ENCODE measurements around the gene LRRFIP2.
"Not testable (repeated sequence)": the region's sequence is repeated elsewhere in the genome, so short reads cannot be mapped to it uniquely, and the experiment has no call there.

The LRRFIP2 gene

GRCh38 chr3:37042712-37043111 lies 131.7 kb downstream of the LRRFIP2 start:
- DNase-seq (ENCODE audit: low read depth, low spot score); H3K4me3 ChIP-seq (ENCODE audit: low read length): not testable (repeated sequence)

GRCh38 chr3:37041546-37042195 lies 132.7 kb downstream of the LRRFIP2 start:
- no peak for DNase-seq (ENCODE audit: low read depth, low spot score)
- no peak overlapping the region for H3K4me3 ChIP-seq (ENCODE audit: low read length)

GRCh38 chr3:37040231-37040630 lies 134.2 kb downstream of the LRRFIP2 start:
- DNase-seq (ENCODE audit: low read depth, low spot score), result no peak
- no peak overlapping the region for H3K4me3 ChIP-seq (ENCODE audit: low read length)

GRCh38 chr3:37039161-37039846 lies 135.1 kb downstream of the LRRFIP2 start:
- H3K4me3 ChIP-seq (ENCODE audit: low read length), result no peak overlapping the region

GRCh38 chr3:37037352-37037751 lies 137.0 kb downstream of the LRRFIP2 start:
- DNase-seq (ENCODE audit: low read depth, low spot score), result no peak
- H3K4me3 ChIP-seq (ENCODE audit: low read length), result no peak overlapping the region

More at GRCh38 chr3:37039161-37039846, 135.1 kb downstream of the LRRFIP2 start:
- DNase-seq (ENCODE audit: low read depth, low spot score), result no peak

- H3K4me3 ChIP-seq (ENCODE audit: low read length), result no peak overlapping the region
- no peak for DNase-seq (ENCODE audit: low read depth, low spot score)
Measured at GRCh38 chr3:37032961-37033360, 141.4 kb downstream of the LRRFIP2 start.

GRCh38 chr3:37031096-37031682 lies 143.2 kb downstream of the LRRFIP2 start:
- no peak for DNase-seq (ENCODE audit: low read depth, low spot score)
- no peak overlapping the region for H3K4me3 ChIP-seq (ENCODE audit: low read length)

- no peak overlapping the region for H3K4me3 ChIP-seq (ENCODE audit: low read length)
- DNase-seq (ENCODE audit: low read depth, low spot score), result no peak
Measured at GRCh38 chr3:37030588-37030987, 143.8 kb downstream of the LRRFIP2 start.

- DNase-seq (ENCODE audit: low read depth, low spot score), result no peak
- no peak overlapping the region for H3K4me3 ChIP-seq (ENCODE audit: low read length)
Measured at GRCh38 chr3:37029516-37030163, 144.7 kb downstream of the LRRFIP2 start.

- no peak for DNase-seq (ENCODE audit: low read depth, low spot score)
- no peak overlapping the region for H3K4me3 ChIP-seq (ENCODE audit: low read length)
Measured at GRCh38 chr3:37029111-37029510, 145.3 kb downstream of the LRRFIP2 start.

- H3K4me3 ChIP-seq (ENCODE audit: low read length), result no peak overlapping the region
- DNase-seq (ENCODE audit: low read depth, low spot score), result peak; percentile 10
Measured at GRCh38 chr3:37028329-37028728, 146.1 kb downstream of the LRRFIP2 start.

- no peak overlapping the region for H3K4me3 ChIP-seq (ENCODE audit: low read length)
- DNase-seq (ENCODE audit: low read depth, low spot score), result no peak
Measured at GRCh38 chr3:37026851-37027250, 147.5 kb downstream of the LRRFIP2 start.

GRCh38 chr3:37025561-37026335 lies 148.6 kb downstream of the LRRFIP2 start:
- no peak overlapping the region for H3K4me3 ChIP-seq (ENCODE audit: low read length)
- DNase-seq (ENCODE audit: low read depth, low spot score), result no peak

GRCh38 chr3:37024820-37025405 lies 149.5 kb downstream of the LRRFIP2 start:
- DNase-seq (ENCODE audit: low read depth, low spot score), result no peak
- no peak overlapping the region for H3K4me3 ChIP-seq (ENCODE audit: low read length)

- H3K4me3 ChIP-seq (ENCODE audit: low read length), result no peak overlapping the region
- DNase-seq (ENCODE audit: low read depth, low spot score), result peak; percentile 36
Measured at GRCh38 chr3:37024092-37024491, 150.3 kb downstream of the LRRFIP2 start.

GRCh38 chr3:37017683-37018082 lies 156.7 kb downstream of the LRRFIP2 start:
- DNase-seq (ENCODE audit: low read depth, low spot score), result no peak
- no peak overlapping the region for H3K4me3 ChIP-seq (ENCODE audit: low read length)

- H3K4me3 ChIP-seq (ENCODE audit: low read length), result no peak overlapping the region
- DNase-seq (ENCODE audit: low read depth, low spot score), result no peak
Measured at GRCh38 chr3:37016903-37017302, 157.5 kb downstream of the LRRFIP2 start.

GRCh38 chr3:37015642-37016041 lies 158.7 kb downstream of the LRRFIP2 start:
- H3K4me3 ChIP-seq (ENCODE audit: low read length), result no peak overlapping the region
- no peak for DNase-seq (ENCODE audit: low read depth, low spot score)

GRCh38 chr3:37014620-37015019 lies 159.8 kb downstream of the LRRFIP2 start:
- no peak overlapping the region for H3K4me3 ChIP-seq (ENCODE audit: low read length)
- no peak for DNase-seq (ENCODE audit: low read depth, low spot score)
